ENCODE data around the gene CRACR2A.

CRACR2A gene

DNA sequence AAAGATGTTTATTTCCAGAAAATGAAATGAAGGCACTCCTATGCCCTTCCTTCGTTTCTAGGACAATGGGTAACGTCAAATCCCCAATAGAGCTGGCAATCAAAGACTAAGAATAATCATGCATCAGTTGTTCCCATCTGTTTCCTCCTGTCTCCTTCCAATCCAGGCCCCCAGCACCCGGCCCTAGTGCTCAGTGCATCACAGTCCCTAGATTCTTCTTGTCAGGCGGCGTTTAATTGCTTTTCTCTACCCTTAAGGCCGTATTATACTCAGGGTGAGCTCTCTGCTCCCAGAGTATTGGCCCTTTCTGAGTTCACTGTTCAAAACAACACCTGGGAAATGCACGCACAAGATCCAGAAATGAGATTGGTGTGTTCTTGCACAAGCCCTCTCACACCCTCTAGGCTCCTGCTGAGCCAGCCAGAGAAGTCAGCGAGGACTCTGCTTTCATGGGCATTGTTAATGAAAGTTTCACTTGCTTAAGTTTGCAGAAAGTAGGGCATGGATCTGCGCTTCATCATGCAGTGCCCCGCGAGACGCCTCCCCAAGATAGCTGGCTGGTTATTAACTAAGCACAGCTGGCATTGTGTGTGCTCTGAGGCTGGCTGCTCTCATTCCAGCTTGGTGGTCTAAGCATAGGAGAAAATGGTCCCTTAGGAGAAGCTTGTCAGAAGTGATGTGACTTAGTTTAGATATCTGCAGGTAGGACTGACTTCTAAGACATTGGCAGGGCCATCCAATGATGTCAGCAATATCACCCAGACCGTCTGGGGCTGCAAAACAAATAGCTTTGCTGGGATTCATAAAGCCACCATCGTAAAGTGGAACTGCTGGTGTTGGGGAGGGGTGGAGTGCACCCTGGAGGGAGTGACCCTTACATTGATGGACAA is 28.7 kb downstream of the CRACR2A start:
- DNase-seq = no peak

DNA sequence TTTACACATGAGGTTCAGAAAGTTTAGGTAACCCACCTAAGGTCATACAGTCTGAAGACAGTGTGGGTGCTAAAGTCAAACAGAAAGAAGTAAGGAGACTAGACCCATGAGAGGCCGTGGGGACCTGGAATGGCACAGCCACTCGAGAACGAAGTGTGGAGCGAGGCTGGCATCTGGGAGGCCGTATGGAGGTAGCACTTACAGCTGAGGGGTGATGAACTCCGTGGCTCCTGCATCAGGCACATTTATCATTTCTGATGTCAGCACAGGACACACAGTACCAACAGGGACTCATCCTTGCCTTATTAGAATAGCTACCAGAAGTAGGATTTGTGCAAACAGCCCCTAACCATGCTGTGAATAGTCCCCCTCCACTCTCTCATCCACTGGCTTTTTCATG is 30.5 kb downstream of the CRACR2A start:
- DNase-seq = no peak

DNA sequence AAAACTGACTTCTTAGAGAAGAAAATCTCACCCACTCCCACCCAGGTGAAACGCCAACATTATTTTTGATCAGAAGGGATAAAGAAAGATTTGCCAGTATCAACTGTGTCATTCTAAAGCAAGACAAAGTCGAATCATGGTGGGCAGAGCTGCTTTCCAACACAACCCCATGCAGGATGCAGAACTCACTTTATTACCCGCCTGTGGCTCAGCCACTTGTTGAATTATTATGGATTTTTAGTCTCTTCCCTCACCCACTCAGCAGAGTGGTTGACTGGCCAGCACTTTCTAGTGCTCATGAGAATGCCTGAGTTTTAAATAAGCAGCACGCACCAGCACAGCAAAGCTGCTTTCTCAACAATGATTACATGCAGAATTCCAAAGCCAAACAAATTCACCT is 32.1 kb downstream of the CRACR2A start:
- DNase-seq = no peak

DNA sequence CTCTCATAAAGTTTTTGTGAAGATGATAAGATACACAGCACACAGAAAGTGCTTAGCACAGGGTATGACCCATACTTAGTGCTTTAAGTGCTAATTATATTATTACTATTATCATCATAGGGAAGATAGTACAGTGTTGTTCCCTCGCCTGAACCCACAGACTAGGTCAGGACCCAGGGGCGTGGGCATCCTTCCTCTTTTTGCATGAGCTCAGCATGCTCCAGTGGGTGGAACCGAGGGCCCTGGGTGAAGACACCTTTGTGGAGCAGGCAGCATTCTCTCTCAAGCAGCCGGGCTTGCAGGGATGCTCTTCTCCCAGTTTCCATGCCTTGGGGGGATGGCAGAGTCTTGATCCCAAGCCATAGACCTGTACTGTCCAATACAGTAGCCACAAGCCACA is 34.8 kb downstream of the CRACR2A start:
- DNase-seq = no peak

DNA sequence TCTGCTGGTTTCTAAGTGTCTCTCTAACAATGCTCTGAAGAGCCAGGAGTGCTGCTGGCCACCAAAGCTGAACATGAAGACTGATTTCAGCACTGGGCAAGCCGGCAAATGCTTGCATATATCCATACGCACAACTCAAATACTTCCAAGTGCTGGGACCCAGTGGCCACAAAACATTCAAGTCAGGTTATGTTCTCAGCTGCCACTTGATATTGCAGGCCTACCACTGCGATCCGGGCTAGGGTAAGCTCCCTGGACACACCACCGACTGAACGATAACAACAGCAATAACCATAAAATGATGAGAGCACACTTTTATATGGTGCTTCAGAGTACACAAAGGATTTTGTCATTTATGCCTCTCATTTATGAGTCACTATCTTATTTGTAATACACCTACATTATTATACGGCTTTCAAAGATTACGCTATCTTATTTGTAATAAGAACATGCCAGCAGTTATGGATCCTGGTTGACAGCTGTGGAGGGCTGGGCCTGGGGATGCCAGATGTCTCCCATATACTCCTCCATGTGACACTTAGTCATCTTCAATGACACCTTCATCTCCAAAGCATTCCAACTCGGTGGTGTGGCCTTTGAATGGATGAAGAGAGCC is 35.5 kb downstream of the CRACR2A start:
- no peak for DNase-seq

DNA sequence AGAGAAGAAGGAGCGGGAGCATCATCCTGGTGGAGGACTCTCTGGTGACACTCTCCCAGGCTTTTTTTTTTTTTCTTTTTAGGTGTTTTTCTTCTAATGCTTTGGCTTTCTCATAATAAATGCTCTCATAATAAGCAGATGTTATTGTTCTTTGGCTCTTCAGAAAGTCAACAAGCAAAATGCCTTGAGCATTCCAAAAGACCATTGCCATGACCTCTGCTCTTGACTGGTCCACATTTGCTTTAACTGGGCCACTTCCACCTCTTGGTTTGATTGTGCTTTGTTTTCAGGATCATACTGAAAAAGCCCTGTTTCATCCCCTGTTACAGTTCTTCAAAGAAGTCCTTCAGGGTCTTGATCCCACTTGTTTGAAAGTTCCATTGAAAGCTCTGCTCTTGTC is 36.9 kb downstream of the CRACR2A start:
- no peak for DNase-seq

DNA sequence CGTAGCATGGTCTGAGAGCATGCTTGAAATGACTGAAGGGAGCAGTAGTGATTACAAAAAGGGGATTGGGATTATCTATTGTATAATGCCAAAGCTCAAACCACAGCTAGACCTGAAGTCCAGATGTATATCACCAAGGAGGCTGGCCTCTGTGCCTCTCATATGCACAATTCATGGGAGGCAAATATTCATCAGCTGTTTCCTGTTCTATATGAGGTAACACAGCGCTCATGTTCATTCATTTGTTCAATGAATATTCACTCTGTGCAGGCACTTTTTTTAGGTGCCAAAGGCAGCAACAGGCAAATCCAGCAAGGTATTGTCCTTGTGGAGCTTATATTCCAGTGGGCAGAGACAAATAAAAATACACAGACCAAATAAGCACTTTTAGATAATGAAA is 39.0 kb downstream of the CRACR2A start:
- DNase-seq = no peak

DNA sequence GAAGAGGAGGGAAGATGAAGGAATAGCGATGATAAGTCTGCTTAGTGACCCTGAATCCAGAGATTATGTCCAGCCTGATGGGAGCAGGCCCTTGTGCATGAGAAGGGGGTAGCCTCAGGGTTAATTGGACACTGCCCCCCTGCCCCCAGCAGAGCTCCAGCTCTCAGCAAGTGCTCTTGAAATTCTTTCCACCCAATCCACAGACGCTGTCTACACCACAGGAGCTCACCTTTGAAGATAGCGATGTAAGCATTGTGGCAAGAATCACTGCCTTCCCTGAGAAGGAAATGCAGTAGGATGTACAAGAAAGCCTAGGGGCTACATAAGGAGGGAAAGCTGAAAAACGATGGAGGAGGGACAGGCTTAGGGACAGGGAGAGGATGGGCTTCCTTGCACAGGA is 39.4 kb downstream of the CRACR2A start:
- no peak for DNase-seq

DNA sequence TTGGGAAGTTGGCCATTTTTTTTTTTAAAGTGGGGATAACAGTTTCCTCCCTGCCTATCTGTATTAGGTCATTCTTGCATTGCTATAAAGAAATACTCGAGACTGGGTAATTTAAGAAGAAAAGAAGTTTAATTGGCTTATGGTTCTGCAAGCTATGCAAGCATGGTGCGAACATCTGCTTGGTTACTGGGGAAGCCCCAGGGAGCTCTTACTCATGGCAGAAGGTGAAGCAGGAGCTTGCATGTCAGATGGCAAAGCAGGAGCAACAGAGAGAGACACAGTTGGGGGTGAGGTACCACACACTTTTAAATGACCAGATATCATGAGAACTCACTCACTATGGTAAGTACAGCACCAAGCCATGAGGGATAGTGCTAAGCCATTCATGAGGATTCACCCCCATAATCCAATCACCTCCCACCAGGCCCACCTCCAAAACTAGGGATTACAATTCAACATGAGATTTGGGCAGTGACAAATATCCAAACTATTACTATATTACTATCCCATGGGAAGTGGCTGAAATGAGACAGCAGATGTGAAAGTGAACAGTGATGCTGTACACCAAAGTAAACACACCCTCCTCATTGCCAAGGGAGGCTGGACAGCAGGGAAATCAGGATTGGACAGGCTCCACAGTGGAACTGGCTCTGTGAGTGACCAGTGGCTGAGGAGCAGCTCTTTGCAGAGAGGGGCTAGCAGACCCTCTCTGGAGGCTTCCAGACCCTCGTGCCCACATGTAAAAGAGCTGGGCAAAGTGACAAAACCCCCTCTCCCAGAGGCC is 40.5 kb downstream of the CRACR2A start:
- no peak for DNase-seq

DNA sequence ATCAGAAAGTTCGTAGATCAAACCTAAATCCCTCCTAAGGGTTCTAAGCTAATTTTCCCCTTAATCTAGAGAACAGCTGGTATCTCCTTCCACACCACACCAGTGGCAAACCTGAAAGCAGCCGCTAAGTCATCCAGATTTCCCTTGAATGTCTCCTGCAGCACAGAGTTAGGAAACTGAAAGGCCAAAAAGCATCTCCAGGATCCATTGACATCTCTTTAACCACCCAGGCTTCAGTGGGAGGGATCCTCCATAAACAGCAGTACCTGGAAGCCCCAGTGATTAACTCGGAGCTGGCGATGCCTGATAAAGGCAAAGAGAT is 47.6 kb downstream of the CRACR2A start:
- no peak for DNase-seq

DNA sequence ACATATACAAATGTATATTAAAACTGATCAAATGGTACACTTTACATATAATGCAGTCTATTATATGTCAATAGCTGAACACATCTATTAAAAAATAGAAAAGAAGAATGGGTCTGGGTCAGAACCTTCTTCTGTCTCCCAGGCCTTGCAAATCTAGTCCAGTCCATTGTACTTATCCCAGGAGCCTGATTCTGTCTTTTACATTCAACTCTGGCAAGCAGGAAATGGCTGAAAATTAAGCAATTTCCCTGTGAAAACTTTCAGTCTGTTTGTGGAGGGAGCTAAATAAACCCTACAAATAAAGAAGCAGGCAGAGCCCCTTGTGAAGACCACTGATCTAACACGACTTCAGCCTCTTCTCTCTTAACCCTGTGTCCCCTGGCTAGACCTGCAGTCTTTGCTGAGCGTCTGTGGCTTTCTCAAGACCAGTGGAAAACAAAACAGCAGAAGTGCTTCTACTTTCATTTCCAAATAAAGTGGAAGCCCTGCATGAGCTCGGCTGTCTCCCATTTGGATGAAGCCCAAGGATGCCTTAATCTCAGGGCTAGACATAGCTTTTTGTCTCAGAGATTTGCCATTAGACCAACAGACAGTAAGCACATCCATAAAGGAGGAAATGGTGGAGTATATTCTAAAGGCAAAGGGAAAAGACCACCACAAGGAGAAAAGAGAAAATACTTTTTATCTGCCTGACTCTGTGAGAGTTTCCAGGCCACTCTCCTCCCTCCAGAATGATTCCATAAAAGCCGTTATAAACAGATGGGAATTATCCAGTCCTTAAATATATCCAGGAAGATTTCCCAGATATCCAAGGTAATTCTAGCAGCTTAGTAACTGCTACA is 48.2 kb downstream of the CRACR2A start:
- no peak for DNase-seq

DNA sequence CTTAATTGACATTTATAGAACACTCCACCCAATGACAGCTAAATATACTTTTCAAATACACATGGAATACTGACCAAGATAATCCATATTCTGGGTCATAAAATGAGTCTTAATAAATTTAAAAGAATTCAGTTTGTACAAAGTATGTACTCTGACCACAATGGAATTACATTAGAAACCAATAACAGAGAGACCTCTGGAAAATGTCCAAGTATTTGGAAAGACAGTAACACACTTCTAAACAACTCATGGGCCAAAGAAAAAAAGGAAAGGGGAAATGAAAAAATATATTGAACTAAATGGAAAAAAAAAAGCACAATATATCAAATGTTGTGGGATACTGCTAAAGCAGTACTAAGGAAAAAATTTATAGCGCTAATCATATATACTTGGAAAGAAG is 52.0 kb downstream of the CRACR2A start:
- DNase-seq = no peak

DNA sequence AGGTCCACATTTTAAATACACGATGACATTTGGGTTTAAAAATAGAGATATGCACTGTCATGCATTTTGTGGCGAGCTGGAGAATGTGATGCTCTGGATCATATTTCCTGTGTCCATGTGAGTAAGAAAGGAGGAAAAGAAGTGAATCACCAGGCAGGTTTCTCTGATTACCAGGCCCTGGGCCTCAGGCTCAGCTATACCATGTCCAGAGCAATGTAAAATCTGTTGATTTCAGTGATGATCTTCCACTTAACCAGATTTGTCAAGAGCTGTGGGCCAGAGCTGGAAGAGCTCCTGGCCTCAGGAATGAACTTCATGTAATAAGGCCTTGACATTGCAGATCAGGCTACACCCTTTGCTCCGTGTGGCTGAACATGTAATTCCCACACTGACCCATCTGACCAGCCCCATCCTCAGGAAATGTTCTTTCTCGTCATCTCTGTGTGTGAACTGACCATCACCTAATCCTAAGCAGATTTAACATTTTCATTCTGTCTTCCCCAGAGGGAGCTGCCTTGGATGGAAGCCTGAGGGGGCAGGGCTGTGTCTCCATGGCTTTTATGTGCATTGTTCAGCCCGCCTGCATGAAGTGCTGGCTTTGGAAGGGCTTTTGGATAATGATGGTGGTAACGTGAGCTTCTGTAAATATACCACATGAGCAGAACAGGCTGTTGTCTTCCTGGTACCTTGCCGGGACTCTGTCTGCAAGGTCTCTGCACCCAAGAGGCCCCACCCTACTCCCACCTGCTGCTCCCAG is 54.5 kb downstream of the CRACR2A start:
- no peak for DNase-seq

DNA sequence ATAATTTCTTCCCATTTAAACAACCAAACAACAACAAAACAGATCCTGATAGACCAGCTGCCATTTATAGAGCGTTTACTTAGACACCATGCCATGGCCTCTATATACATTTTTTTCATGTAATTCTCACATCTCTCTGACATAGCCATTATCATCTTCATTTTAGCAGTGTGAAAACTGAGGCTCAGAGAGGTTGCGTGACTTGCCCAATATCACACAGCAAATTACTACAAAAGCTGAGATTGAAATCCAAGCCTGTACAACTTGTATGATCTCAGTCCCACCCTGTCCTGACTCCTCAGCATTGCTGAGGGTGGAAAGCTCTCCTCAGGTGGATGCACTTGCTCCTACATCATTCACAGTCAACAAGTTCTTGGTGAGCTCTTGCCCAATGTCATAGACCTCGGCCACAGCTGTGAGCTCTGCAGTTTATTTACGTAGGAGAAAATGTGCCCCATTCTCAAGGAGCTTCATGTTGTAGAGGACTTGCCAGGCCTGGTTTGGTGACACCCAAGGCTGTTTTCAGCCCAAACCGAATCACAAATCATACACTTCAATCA is 55.5 kb downstream of the CRACR2A start:
- DNase-seq = no peak

DNA sequence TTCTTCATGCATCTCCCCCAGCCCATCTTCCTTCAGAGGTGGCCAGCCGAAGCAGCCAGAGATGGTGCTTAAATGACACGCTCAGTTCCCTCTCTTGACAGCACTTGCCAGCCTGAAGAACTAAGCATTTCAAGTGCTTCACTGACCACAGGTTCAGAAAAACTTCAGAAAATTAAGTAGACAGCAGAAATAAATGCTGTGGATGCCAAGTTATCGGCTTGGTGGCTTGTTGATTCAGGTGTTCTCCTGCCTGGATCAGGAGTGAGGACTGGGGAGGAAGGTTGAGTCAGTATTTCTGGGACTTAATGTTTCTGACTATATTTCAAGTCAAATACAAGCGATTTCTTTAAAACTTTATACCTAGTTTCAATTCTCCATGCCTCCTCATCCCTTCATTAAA is 58.2 kb downstream of the CRACR2A start:
- no peak for DNase-seq

DNA sequence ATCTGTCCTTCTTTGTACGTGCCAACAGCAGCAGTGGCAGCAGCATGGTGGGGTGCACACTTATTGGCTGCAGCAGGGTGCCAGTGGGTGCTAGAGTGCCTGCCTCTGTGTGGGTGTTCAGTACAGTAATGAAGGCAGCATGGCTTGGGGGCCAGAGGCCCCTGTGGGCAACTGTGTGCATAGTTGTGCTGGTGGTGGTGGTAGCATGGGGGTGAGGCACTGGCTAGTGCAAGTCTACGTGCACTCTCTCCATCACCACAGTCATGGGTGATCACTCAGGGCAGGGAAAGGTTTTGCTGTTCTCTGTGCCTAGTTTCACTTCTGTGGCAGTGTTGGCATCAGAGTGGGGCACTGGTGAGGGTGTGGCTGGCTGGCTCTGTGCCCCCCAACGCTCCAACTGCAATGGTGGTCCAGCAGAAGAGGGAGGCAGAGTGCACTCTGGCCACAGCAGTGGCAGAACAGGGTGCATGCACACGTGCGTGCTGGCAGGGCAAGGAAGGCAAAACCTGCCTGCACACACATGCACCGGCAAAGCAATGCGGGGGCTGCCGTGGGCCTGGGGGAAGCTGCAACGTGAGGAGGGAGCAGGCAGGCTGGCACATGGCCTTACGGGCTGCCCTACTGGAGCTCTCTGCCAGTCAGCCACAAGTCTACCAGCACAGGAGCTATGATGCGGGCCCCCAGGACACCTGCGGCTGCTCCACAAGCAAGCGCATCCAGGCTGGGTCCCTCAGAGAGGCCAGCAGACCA is 60.1 kb downstream of the CRACR2A start:
- no peak for DNase-seq

DNA sequence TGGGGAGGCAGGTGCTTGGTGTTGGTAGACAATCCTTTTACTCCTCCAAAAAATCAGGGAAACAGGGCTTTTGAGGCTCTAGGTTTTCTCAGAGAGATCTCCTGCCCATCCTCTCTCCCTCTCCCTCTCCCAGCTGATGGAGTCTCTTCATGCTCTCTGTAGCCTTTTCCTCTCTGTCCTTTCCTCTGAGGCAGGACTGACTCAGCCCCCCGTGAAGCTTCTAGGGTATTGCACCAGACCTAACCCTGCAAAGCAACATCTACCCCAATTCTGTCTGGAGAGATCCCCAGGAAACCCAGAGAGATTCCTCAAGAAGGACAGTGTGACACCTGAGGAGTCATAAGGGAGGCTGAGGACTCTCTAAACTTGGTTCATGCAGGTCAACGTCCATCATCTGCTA is 66.4 kb downstream of the CRACR2A start:
- no peak for DNase-seq

DNA sequence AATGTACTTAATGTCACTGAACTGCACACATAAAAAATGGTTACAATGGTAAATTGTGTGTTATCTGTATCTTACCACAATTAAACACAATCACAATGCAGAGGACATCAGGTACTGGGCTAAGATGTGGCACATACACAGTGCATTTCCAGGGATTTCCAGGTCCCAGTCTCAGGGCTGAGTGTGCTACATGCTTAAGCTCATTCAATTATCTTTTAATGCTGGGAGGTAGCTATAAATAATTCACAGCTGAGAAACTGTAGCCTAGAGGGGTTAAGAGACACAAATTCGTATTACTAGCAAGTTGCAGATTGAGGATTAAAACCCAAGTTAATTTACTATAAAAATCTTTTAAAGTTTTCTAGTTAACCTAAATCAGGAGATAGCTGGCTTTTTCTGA is 67.1 kb downstream of the CRACR2A start:
- DNase-seq = no peak

DNA sequence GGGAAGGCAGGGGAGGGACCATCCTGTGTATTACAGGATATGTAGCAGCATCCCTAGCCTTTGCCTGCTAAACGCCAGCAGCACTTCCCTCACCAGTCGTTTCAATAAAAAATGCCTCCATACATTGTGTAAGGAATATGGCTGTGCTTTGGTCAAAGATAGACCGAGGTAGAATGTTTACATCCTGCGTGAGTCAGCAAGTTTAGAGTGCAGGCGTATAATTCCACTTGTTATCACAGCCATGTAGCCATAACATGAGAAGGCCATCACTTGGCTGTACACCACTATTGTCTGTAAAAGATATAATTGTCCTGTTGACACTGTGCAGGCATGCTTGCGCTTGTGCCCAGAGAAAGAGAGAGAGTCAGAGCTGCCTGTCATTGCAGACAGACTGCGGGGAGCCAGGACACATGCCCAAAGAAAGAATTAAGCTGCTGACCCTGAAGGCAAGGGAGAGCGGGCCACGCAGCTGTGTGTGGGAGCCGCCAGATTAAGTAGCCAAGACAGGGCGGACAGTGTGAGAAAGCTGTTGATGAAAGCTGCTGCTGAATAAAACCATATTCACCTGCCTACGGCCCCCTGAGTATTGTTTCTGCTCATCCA is 68.4 kb downstream of the CRACR2A start:
- DNase-seq = no peak

DNA sequence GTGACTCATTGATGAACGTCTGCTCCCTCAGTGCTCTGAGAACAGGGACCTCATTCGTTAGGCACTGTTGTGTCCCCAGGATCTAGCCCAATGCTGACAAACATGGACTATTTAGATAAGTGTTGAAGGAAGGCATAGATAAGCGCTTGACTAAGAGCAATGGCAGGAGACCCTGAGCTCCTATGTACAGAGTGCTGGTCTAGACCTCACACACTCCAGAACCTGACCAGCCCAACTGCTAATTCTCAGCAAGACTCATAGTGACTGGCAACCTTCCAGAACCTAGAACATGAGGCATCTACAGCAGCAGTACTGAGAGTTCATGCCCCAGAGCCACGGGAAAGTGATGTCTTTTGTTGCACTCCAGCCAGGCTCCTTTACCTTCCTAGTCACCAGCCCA is 69.2 kb downstream of the CRACR2A start:
- DNase-seq = no peak

DNA sequence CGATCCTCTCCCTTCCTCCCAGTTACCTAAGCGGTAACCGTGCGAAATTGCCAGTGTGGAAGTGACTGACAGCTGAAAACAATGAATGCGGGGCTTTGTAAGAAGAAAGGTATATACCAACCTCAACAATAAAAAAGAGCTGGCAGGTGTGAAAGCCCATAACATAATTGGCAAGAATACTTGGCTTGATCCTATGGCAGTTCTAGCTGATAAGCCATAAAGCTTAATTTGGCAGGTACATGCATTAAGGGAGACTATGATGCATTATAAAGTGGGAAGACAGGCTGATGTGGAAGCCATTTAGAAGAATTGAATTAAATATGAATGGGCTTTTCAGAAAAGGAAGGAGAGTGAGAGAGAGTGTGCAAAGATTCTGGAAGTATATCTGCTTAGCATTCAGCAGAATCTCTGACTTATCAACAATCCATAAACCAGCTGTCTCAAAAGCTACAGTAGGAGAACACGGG is 71.3 kb downstream of the CRACR2A start:
- DNase-seq = no peak

All from activated CD4-positive, alpha-beta T cell treated with anti-CD3 and anti-CD28 coated beads, Interleukin-2, amount 50 U/mL, for 1 hour (primary cell).